Measurements from ENCODE around the gene CXorf58.

GRCh38 chrX:23896981-23897380, 10.8 kb upstream of the CXorf58 start:
- TF ChIP-seq EZH2 (IDR thresholded peaks at IDR 0.05; ENCODE audit: borderline replicate concordance, low read depth, low read length, poor library complexity, severe bottlenecking) = no peak
- TF ChIP-seq, protein P1, sequence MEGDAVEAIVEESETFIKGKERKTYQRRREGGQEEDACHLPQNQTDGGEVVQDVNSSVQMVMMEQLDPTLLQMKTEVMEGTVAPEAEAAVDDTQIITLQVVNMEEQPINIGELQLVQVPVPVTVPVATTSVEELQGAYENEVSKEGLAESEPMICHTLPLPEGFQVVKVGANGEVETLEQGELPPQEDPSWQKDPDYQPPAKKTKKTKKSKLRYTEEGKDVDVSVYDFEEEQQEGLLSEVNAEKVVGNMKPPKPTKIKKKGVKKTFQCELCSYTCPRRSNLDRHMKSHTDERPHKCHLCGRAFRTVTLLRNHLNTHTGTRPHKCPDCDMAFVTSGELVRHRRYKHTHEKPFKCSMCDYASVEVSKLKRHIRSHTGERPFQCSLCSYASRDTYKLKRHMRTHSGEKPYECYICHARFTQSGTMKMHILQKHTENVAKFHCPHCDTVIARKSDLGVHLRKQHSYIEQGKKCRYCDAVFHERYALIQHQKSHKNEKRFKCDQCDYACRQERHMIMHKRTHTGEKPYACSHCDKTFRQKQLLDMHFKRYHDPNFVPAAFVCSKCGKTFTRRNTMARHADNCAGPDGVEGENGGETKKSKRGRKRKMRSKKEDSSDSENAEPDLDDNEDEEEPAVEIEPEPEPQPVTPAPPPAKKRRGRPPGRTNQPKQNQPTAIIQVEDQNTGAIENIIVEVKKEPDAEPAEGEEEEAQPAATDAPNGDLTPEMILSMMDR (conservative IDR thresholded peaks at IDR 0.05; ENCODE audit: low read depth, low read length) = no peak
